GM19463 (cell line): Measurements from ENCODE around the gene CDC42SE1.

Source experiments
- ATAC-seq: cut with Tn5 transposase; IDR thresholded peaks from one replicate; pipeline ENCODE4 v1.9.1; 2021; ENCODE audit warnings: mild to moderate bottlenecking, moderate library complexity; ENCODE audit not compliant: unreplicated experiment

The CDC42SE1 gene

GRCh38 chr1:151054971-151055547 is 4.4 kb downstream of the CDC42SE1 start:
- ATAC-seq, result no peak

GRCh38 chr1:151051356-151052009 is 7.9 kb downstream of the CDC42SE1 start:
- ATAC-seq, result no peak

- ATAC-seq, result no peak
These were observed 9.3 kb downstream of the CDC42SE1 start for GRCh38 chr1:151050051-151050688.

GRCh38 chr1:151049458-151049857 is 10.0 kb downstream of the CDC42SE1 start:
- no peak for ATAC-seq

GRCh38 chr1:151048645-151049032 is 10.8 kb downstream of the CDC42SE1 start:
- ATAC-seq, result no peak

GRCh38 chr1:151047925-151048644 is 11.3 kb downstream of the CDC42SE1 start:
- ATAC-seq, result peak; percentile 58

- peak; percentile 52 for ATAC-seq
These were observed 11.9 kb downstream of the CDC42SE1 start, which contains the start of gene C1orf56 for GRCh38 chr1:151047591-151047924. TSS of gene C1orf56 (plus strand) at chr1:151047751. CDS start at chr1:151047848, 97 bp downstream.

- ATAC-seq, result no peak
These were observed 16.3 kb downstream of the CDC42SE1 start for GRCh38 chr1:151043163-151043562.

GRCh38 chr1:151039521-151039920 is 19.9 kb downstream of the CDC42SE1 start:
- ATAC-seq, result no peak

- ATAC-seq, result no peak
These were observed 22.4 kb downstream of the CDC42SE1 start for GRCh38 chr1:151037032-151037431.

GRCh38 chr1:151036356-151036755 is 23.1 kb downstream of the CDC42SE1 start, which contains the start of gene BNIPL:
TSS of gene BNIPL (plus strand) at chr1:151036586. CDS start at chr1:151036726, 140 bp downstream.
- no peak for ATAC-seq

- ATAC-seq, result no peak
These were observed 24.3 kb downstream of the CDC42SE1 start for GRCh38 chr1:151035167-151035566.

- no peak for ATAC-seq
These were observed 27.3 kb downstream of the CDC42SE1 start for GRCh38 chr1:151032164-151032563.

- no peak for ATAC-seq
These were observed 33.0 kb downstream of the CDC42SE1 start for GRCh38 chr1:151026460-151026859.

GRCh38 chr1:151024540-151025146 is 34.8 kb downstream of the CDC42SE1 start:
- ATAC-seq, result no peak

- no peak for ATAC-seq
These were observed 45.9 kb downstream of the CDC42SE1 start for GRCh38 chr1:151013518-151013917.

- no peak for ATAC-seq
These were observed 46.5 kb downstream of the CDC42SE1 start for GRCh38 chr1:151012684-151013471.

- ATAC-seq, result no peak
These were observed 48.1 kb downstream of the CDC42SE1 start for GRCh38 chr1:151011154-151011850.

- no peak for ATAC-seq
These were observed 49.1 kb downstream of the CDC42SE1 start for GRCh38 chr1:151010346-151010726.
